ENCODE data around the gene IFNL2. TPM values are rescaled to one million over a fixed set of nuclear protein-coding genes. Genes with fewer than 3 reads are reported as not detected.

The IFNL2 gene
- total and polyA plus RNA-seq, 9 of the 15 experiments (the other 6 are each of a cell fraction or from before 2014, with no cell fraction given): not detected

DNA sequence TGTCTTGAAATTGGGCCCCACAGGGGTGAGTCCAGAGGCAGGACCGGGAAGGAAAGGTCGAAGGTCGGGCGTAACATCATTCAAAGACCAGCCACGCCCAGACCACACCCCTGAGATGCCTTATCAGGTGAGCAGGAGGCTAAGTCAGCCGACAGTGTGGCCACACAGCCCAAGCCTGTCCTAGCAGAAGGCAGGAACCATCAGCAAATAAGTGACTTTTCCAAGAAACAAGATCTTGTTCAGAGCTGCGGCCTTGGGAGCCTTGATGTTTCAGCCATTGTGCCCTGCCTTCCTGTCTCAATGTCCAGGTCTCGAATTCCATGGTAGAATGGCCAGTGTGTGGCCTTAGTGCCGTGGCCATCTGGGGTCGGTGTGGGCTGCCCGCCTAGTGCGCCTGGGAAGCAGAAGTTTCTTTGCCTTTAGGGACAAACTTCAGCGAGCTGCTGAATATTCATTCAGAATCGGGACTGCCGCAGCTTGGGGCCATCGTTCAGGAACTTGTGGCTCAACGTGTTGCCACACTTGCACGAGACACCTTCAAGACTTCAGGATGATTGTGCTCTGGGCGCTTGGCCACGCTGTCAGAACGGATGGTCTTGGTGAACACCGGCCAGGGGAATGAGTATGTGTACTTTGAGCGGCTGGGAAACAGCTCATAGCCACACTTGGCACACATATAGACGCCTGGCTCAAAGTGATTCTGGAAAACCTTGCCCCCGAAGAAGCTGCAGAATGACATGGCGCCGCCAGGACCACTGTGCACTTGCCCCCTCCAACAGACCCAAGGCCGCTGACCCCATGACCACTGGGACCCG, 13.5 kb upstream of the IFNL2 start (continued):
- peak; percentile 91; the same call in 1 of the 2 replicates for TF ChIP-seq NR2C2 (CRISPR knock-in tag; IDR thresholded peaks at IDR 0.05)
- TF ChIP-seq NR2C2 (tag; IDR thresholded peaks at IDR 0.05): peak; percentile 92
- TF ChIP-seq PHF8 (IDR thresholded peaks at IDR 0.05; ENCODE audit: borderline replicate concordance, low read length): peak; percentile 37; the same call in 1 of the 2 replicates
- TF ChIP-seq NRF1 (conservative IDR thresholded peaks at IDR 0.05 in 1 of 2, IDR thresholded peaks at IDR 0.05 in 1 of 2): peak in 1 of 2 experiments; percentile 36; a peak in 1 of 4 replicates
- peak; percentile 58; the same call in 1 of the 2 replicates for TF ChIP-seq PML (IDR thresholded peaks at IDR 0.05; ENCODE audit: low read length)
- peak; percentile 96 for TF ChIP-seq BHLHE40 (IDR thresholded peaks at IDR 0.05; ENCODE audit: low read length)
- peak; percentile 50; the same call in 1 of the 2 replicates for TF ChIP-seq POLR2AphosphoS5 (IDR thresholded peaks at IDR 0.05; ENCODE audit: control insufficient read depth, insufficient read depth, low read depth, low read length)
- TF ChIP-seq, protein P1, sequence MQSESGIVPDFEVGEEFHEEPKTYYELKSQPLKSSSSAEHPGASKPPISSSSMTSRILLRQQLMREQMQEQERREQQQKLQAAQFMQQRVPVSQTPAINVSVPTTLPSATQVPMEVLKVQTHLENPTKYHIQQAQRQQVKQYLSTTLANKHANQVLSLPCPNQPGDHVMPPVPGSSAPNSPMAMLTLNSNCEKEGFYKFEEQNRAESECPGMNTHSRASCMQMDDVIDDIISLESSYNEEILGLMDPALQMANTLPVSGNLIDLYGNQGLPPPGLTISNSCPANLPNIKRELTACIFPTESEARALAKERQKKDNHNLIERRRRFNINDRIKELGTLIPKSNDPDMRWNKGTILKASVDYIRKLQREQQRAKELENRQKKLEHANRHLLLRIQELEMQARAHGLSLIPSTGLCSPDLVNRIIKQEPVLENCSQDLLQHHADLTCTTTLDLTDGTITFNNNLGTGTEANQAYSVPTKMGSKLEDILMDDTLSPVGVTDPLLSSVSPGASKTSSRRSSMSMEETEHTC (IDR thresholded peaks at IDR 0.05): peak; percentile 57; the same call in 1 of the 2 replicates
- TF ChIP-seq, protein P2, sequence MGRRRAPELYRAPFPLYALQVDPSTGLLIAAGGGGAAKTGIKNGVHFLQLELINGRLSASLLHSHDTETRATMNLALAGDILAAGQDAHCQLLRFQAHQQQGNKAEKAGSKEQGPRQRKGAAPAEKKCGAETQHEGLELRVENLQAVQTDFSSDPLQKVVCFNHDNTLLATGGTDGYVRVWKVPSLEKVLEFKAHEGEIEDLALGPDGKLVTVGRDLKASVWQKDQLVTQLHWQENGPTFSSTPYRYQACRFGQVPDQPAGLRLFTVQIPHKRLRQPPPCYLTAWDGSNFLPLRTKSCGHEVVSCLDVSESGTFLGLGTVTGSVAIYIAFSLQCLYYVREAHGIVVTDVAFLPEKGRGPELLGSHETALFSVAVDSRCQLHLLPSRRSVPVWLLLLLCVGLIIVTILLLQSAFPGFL (CRISPR knock-in tag; IDR thresholded peaks at IDR 0.05): peak; percentile 87; the same call in 1 of the 2 replicates
- TF ChIP-seq HDAC6 (IDR thresholded peaks at IDR 0.05; ENCODE audit: low read depth, low read length): no peak

All from K562 (cell line).